BLaER1 (cell line): ENCODE results near the gene PPM1L.
"Not testable (repeated sequence)": the region's sequence is repeated elsewhere in the genome, so short reads cannot be mapped to it uniquely, and the experiment has no call there.

ENCODE experiments used
- H3K27ac ChIP-seq: shearing (Covaris generic); formaldehyde crosslinking; 2 replicates; pipeline ENCODE4 v1.8.1; 2022
- H3K27me3 ChIP-seq: shearing (Covaris generic); formaldehyde crosslinking; 2 replicates; pipeline ENCODE4 v1.8.1; 2022
- H3K36me3 ChIP-seq: shearing (Covaris generic); formaldehyde crosslinking; 2 replicates; pipeline ENCODE4 v1.8.1; 2022
- H3K4me1 ChIP-seq: shearing (Covaris generic); formaldehyde crosslinking; 2 replicates; pipeline ENCODE4 v1.8.1; 2022
- H3K4me2 ChIP-seq: shearing (Covaris generic); formaldehyde crosslinking; 2 replicates; pipeline ENCODE4 v1.8.1; 2022
- H3K4me3 ChIP-seq: shearing (Covaris generic); formaldehyde crosslinking; 2 replicates; pipeline ENCODE4 v1.8.1; 2022
- H3K9ac ChIP-seq: shearing (Covaris generic); formaldehyde crosslinking; 2 replicates; pipeline ENCODE4 v1.8.1; 2022
- H3K9me3 ChIP-seq: shearing (Covaris generic); formaldehyde crosslinking; 2 replicates; pipeline ENCODE4 v1.8.1; 2022
- H4K20me1 ChIP-seq: shearing (Covaris generic); formaldehyde crosslinking; 2 replicates; pipeline ENCODE4 v1.8.1; 2022
- Cebpa-rat ChIP-seq: shearing (Covaris generic); IDR thresholded peaks from 2 replicates; pipeline ENCODE4 v1.8.1; 2022

The PPM1L gene

DNA sequence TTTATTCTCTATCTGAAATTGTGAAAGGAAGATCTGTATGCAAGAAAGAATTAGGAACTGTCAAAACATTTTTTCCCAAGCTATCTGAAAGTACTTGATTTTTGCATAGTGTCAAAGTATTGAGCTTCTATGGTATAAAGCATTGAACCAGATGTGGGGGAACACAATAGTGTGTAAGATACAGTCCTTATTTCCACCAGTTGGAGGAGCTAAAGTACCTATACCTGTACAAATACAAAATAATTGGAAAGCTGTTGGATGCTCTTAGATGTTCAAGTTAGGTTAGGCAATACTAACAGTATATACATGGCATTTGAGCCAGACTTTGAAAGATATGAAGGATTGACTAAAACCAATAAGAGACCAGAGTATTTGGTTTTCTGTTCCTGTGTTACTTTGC is 200.8 kb downstream of the PPM1L start:
- Histone ChIP-seq H3K36me3 (no peaks in the 10 kb centered on the region), H3K4me2 (no peak overlapping the region), H3K27ac (no peak overlapping the region), H3K27me3 (no peaks in the 10 kb centered on the region), H3K9me3 (no peaks in the 10 kb centered on the region), H3K4me3 (no peak overlapping the region), H4K20me1 (no peaks in the 10 kb centered on the region), H3K9ac (no peak overlapping the region), H3K4me1 (no peaks in the 10 kb centered on the region)
- TF ChIP-seq Cebpa-rat: no peak

DNA sequence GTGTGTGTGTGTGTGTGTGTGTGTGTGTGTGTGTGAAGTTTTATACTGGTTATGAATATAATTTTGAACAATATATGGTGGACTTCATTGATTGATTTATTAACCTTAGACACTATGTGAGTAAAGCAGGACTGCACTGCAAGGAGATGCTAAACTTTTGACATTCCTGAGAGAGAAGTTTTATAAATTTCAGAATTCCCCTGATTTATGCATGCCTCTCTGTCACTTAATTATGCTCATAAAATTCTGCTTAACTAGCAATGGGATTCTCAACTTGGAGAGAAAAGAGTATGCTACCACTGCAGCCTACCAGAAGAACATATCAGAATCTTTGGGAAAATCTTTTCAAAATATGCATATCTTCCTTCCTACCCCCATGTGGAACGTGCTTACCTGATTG is 204.5 kb downstream of the PPM1L start:
- no peaks in the 10 kb centered on the region for H3K27me3 ChIP-seq
- H3K9ac ChIP-seq: no peak overlapping the region
- H3K4me2 ChIP-seq: no peak overlapping the region
- H3K27ac ChIP-seq: no peak overlapping the region
- no peak overlapping the region for H3K4me3 ChIP-seq
- no peaks in the 10 kb centered on the region for H4K20me1 ChIP-seq
- H3K9me3 ChIP-seq: 0 out of 2 replicates have a peak, but pooled peaks cover 4% of the 10 kb centered on the region
- H3K36me3 ChIP-seq: peaks cover 7% of the 10 kb centered on the region; the same call in 1 of the 2 replicates
- TF ChIP-seq Cebpa-rat: no peak
- no peaks in the 10 kb centered on the region for H3K4me1 ChIP-seq

DNA sequence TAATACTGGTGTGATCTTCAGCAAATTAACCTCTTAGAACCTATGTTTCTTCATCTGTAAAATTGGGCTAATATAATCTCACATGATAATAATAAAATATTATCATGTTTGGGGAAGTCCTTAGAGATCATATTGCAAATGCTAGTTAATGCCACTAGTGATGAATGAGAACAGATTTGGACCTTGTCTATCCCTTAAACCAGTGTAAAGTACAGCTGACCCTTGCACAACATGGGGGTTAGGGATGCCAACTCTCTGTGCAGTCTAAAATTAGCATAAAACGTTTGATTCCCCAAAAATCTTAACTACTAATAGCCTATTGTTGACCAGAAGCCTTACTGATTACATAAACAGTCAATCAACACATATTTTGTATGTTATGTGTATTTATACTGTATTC is 207.9 kb downstream of the PPM1L start:
- TF ChIP-seq Cebpa-rat: no peak
- Histone ChIP-seq H4K20me1 (no peaks in the 10 kb centered on the region), H3K4me3 (no peak overlapping the region)

DNA sequence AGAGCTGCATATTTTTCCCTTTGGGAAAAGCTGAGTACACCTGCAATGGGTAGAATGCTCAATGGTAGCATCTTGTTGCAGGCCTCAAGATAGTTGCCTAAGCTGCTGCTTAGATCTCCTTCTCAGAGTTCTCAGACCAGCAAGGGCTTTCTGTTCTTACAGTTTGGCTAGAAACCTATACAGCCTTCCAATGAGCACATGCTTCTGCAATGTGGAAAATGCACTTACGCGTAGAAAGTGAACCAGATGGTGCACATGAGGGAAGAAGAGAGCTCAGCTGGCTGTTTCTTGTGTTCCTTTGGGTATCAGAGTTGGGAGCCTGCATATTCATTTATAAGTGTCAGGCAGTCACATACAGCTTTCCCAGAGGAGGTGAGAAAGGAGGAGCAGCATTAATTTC is 212.7 kb downstream of the PPM1L start:
- Histone ChIP-seq H3K4me1 (peaks cover 9% of the 10 kb centered on the region), H3K9me3 (peaks cover 17% of the 10 kb centered on the region; the same call in 1 of the 2 replicates), H3K9ac (no peak overlapping the region), H3K36me3 (peaks cover 17% of the 10 kb centered on the region), H3K4me3 (no peak overlapping the region), H3K27me3 (no peaks in the 10 kb centered on the region), H3K4me2 (no peak overlapping the region), H3K27ac (no peak overlapping the region), H4K20me1 (no peaks in the 10 kb centered on the region)
- no peak for TF ChIP-seq Cebpa-rat

More for the DNA sequence above, 207.9 kb downstream of the PPM1L start:
- peaks cover 16% of the 10 kb centered on the region for H3K36me3 ChIP-seq
- H3K4me2 ChIP-seq: no peak overlapping the region
- no peaks in the 10 kb centered on the region for H3K27me3 ChIP-seq
- H3K27ac ChIP-seq: no peak overlapping the region
- peaks cover 17% of the 10 kb centered on the region; the same call in 1 of the 2 replicates for H3K9me3 ChIP-seq
- no peaks in the 10 kb centered on the region for H3K4me1 ChIP-seq
- H3K9ac ChIP-seq: no peak overlapping the region

DNA sequence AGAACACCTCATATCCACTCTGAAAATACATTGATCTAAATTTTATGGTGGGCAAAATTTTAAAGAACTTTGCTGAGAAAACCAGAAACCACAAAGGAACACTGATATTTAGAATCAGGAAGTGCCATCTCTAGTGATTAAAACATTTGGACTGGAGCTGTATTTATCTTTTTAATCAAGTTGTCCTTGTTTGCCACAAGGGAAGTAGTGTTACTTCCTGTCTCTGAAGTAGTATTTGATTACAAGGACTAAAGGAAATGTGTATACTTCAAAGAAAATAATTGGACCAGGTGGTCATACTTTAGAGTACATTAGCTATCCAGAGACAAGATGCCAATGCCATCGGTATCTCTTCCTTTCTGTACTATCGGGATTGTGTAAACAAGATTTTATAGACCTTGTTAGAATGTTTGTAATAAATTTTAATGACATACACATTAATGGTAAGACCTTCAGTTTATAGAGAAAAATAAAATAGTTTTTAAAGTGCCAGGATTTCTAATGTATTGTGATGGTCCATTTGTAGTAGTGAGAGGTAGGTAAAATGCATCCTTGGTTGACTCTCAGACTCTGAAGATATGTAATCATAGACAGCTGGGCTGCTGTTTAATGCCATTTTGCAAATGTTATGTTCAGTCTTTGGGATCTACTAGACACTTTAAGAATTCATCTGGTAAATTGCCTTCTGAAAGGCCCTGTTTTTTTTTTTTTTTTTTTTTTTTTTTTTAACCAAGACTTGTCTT is 217.2 kb downstream of the PPM1L start:
- H3K27me3 ChIP-seq: no peaks in the 10 kb centered on the region

DNA sequence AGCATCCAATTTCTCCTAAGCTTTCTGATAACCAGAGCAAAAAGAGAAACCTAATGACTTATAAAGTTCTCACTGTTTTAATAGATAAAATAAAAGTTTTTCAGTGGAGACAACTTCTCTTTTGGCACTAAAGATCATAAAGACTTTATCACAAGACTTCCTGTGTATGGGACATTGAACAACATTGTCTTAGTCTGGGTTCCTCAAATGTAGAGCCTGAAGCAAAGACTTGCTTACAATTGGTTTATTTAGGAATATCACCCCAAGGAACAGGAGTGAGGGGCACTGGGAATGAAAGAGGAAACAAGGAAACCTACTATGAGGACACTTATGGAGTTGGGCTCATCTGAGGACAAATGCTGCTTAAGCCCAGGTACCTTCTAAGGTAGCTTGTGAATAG is 221.7 kb downstream of the PPM1L start:
- no peaks in the 10 kb centered on the region for H3K9me3 ChIP-seq

More for the DNA sequence above, 217.2 kb downstream of the PPM1L start:
- Histone ChIP-seq H3K36me3 (peaks cover 4% of the 10 kb centered on the region; the same call in 1 of the 2 replicates), H3K4me3 (no peak overlapping the region), H3K4me1 (peaks cover 9% of the 10 kb centered on the region), H3K9me3 (no peaks in the 10 kb centered on the region), H3K9ac (no peak overlapping the region), H3K27ac (no peak overlapping the region), H4K20me1 (no peaks in the 10 kb centered on the region), H3K4me2 (peak overlapping the region; percentile 65)
- TF ChIP-seq Cebpa-rat: no peak

DNA sequence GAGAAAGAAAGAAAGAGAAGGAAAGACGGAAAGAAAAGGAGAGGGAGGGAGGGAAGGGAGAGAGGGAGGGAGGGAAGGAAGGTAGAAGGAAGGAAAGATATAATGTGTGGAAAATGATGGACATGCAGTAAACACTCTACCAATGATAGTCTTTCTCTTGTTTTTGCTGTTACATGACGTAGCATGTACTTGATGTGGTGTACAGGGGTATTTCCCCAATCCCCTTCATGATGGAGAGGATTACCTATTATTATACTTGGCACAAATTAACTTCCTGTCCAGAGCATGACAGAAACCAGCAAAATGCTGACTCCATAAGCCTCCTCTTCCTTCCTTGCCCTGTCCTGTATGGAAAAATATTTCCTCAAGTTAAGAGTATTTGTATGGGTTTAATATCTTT is 224.7 kb downstream of the PPM1L start:
- Histone ChIP-seq H3K27ac (0 out of 2 replicates have a peak overlapping the region, but pooled peaks have one; percentile 6), H3K36me3 (no peaks in the 10 kb centered on the region), H3K4me2 (peak overlapping the region; percentile 58), H3K9ac (no peak overlapping the region), H3K9me3 (peaks cover 14% of the 10 kb centered on the region), H3K27me3 (no peaks in the 10 kb centered on the region), H4K20me1 (no peaks in the 10 kb centered on the region), H3K4me1 (peaks cover 27% of the 10 kb centered on the region), H3K4me3 (no peak overlapping the region)
- no peak for TF ChIP-seq Cebpa-rat

More for the DNA sequence above, 221.7 kb downstream of the PPM1L start:
- TF ChIP-seq Cebpa-rat: no peak
- Histone ChIP-seq H3K4me1 (peaks cover 34% of the 10 kb centered on the region), H3K4me3 (no peak overlapping the region), H3K27ac (no peak overlapping the region), H3K4me2 (no peak overlapping the region), H3K36me3 (no peaks in the 10 kb centered on the region), H4K20me1 (no peaks in the 10 kb centered on the region), H3K9ac (no peak overlapping the region), H3K27me3 (no peaks in the 10 kb centered on the region)

DNA sequence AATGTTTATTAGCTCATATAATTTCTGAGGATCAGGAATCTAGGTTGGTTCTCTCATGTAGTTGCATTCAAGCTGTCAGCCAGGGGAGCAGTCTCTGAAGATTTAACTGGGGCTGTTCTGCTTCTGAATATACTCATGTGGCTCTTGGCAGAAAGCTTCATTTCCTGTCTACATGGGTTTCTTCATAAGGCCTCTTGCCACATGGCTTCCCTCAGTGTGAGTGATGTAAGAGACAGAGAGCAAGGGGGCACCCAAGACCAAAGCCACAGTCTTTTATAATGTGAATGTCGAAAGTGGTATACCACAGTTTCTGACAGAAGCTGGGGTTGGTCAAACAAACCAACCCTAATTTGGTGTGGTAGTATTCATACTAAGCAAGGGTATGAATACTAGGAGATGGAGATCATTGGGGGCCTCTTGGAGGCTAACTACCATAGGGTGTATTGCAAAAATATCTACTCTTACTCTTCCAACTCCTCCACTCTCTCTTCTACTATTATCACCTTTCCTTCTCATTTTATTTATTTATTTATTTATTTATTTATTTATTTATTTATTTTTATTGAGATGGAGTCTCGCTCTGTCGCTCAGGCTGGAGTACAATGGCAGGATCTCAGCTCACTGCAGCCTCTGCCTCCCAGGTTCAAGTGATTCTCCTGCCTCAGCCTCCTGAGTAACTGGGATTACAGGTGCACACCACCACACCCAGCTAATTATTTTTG is 225.3 kb downstream of the PPM1L start:
- Histone ChIP-seq H3K27me3 (no peaks in the 10 kb centered on the region), H3K4me1 (peaks cover 27% of the 10 kb centered on the region), H3K4me3 (no peak overlapping the region), H3K36me3 (no peaks in the 10 kb centered on the region), H3K4me2 (peak overlapping the region; percentile 58), H3K9ac (no peak overlapping the region), H3K27ac (0 out of 2 replicates have a peak overlapping the region, but pooled peaks have one; percentile 6), H4K20me1 (no peaks in the 10 kb centered on the region), H3K9me3 (peaks cover 14% of the 10 kb centered on the region)
- peak; percentile 76 for TF ChIP-seq Cebpa-rat

DNA sequence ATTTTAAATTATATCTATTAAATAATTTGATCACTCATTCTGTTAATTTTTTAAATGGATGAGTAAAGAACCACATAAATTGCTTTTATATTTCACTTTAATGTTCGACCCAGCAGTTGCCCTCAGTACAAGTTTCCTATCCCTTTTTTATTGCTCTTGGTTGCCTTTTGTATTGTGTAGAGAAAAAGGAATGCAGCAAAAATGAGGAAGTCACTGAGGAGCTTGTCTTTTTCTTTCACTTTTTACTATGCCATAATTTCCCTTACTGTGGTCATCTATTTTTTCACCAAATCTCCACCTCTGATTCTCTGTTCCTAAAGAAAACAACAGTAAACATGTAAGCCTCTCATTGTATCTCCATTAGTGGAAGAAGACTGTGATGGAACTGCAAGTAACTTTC is 226.5 kb downstream of the PPM1L start:
- no peak overlapping the region for H3K4me2 ChIP-seq

DNA sequence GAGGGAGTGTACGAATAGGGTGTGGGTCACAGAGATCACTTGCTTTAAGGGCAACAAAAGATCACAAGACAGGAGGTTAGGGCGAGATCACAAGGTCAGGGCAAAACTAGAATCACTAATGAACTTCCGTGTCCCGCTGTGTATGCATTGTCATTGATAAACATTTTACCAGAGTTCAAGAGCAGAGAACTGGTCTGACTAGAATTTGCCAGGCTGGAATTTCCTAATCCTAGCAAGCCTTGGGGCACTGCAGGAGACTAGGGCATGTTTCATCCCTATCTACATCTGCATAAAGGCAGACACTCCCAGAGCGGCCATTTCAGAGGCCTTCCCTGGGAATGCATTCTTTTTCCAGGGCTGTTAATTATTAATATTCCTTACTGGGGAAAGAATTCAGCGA is 227.9 kb downstream of the PPM1L start:
- H3K4me1 ChIP-seq: peaks cover 27% of the 10 kb centered on the region
- H3K27ac ChIP-seq: not testable (repeated sequence)

More for the DNA sequence above, 226.5 kb downstream of the PPM1L start:
- peaks cover 27% of the 10 kb centered on the region for H3K4me1 ChIP-seq
- H3K27me3 ChIP-seq: no peaks in the 10 kb centered on the region
- no peak for TF ChIP-seq Cebpa-rat
- H3K36me3 ChIP-seq: no peaks in the 10 kb centered on the region
- no peak overlapping the region for H3K9ac ChIP-seq
- H3K4me3 ChIP-seq: no peak overlapping the region
- H3K27ac ChIP-seq: no peak overlapping the region
- H4K20me1 ChIP-seq: no peaks in the 10 kb centered on the region
- H3K9me3 ChIP-seq: peaks cover 14% of the 10 kb centered on the region

More for the DNA sequence above, 227.9 kb downstream of the PPM1L start:
- H3K27me3 ChIP-seq, H3K4me3 ChIP-seq, H4K20me1 ChIP-seq, H3K9ac ChIP-seq, H3K36me3 ChIP-seq, H3K4me2 ChIP-seq: not testable (repeated sequence)
- peaks cover 14% of the 10 kb centered on the region for H3K9me3 ChIP-seq
